Sigmoid colon (tissue), 7 donors: Measurements from ENCODE around the gene SPHK2. TPM values are rescaled to one million over a fixed set of nuclear protein-coding genes. Genes with fewer than 3 reads are reported as not detected.

Source experiments
- DNase-seq: peaks from one replicate; pipeline ENCODE4 v3.0.0-alpha.2; 2019
- H3K27ac ChIP-seq, 4 donors: fragments of 200-600 bp; sonication (generic); one replicate each; pipeline ENCODE4 v1.5.1; 2016 to 2019; ENCODE audit warnings: mild to moderate bottlenecking in 1 of 4
- H3K27me3 ChIP-seq, 3 donors: fragments of 200-600 bp; sonication (generic); one replicate each; pipeline ENCODE4 v1.5.1; 2019; ENCODE audit warnings: mild to moderate bottlenecking in 1 of 3
- H3K36me3 ChIP-seq, 4 donors: fragments of 200-600 bp; sonication (generic); one replicate each; pipeline ENCODE4 v1.5.1; 2016 to 2019
- H3K4me1 ChIP-seq, 4 donors: fragments of 200-600 bp; sonication (generic); one replicate each; pipeline ENCODE4 v1.5.1; 2017 to 2019
- H3K4me3 ChIP-seq, 4 donors: fragments of 200-600 bp; sonication (generic); one replicate each; pipeline ENCODE4 v1.5.1; 2017 to 2019; ENCODE audit warnings: mild to moderate bottlenecking in 2 of 4, moderate library complexity in 1 of 4
- H3K9me3 ChIP-seq, 4 donors: fragments of 200-600 bp in 3 of 4; sonication (generic) in 3 of 4; one replicate each; pipeline versions ENCODE4 v1.5.1 to v1.6.1; 2013 to 2019
- CTCF ChIP-seq, 4 experiments: fragments of 450-650 bp in 3 of 4; fragments of 200-600 bp in 1 of 4; IDR thresholded peaks; one replicate each; pipeline ENCODE4 v1.5.1; 2016 to 2019; ENCODE audit warnings: antibody characterized with exemption in 4 of 4, mild to moderate bottlenecking in 3 of 4, moderate library complexity in 2 of 4
- EP300 ChIP-seq, 4 donors: sonication (generic); formaldehyde crosslinking; IDR thresholded peaks; one replicate each; pipeline ENCODE4 v1.6.1; 2017; ENCODE audit warnings: antibody characterized with exemption in 4 of 4
- POLR2A ChIP-seq, 2 donors: fragments of 450-650 bp; IDR thresholded peaks; one replicate each; pipeline ENCODE4 v1.6.1; 2016; ENCODE audit warnings: antibody characterized with exemption in 2 of 2, mild to moderate bottlenecking in 2 of 2, moderate library complexity in 2 of 2
- POLR2AphosphoS5 ChIP-seq, 4 donors: sonication (generic); formaldehyde crosslinking; IDR thresholded peaks; one replicate each; pipeline ENCODE4 v1.6.1; 2017; ENCODE audit warnings: antibody characterized with exemption in 4 of 4
- WGBS, 2 donors: extraction: QIAGEN DNeasy Blood & Tissue Kit; methylation state at CpG; one replicate each; pipeline ENCODE4 v1.1.7; 2013; 5-methylcytosine and 5-hydroxymethylcytosine counted together
- intact Hi-C: fragments of 100-400 bp; cut with DNase I; formaldehyde crosslinking; loops from one replicate; pipeline ENCODE4 v1.15.1; 2023
- polyA plus RNA-seq, 3 donors: library from polyadenylated mRNA; stranded (reverse); fragments of 200-250 nt; gene quantifications; one replicate each; pipeline ENCODE4 v1.2.3, GENCODE V29; 2013
- total RNA-seq, 4 donors: library from RNA; depleted of rRNA; stranded (reverse); fragments of >200 nt; gene quantifications; one replicate each; pipeline ENCODE4 v1.1.0, GENCODE V29; 2016
- donor health status: healthy with polysubstance abuse.
- donor health status: Bipolar disorder and iron deficiency.
- donor health status: healthy.

SPHK2 gene
- total and polyA plus RNA-seq, 7 donors = 10.0 to 45.6 (median 16.9) TPM

DNA sequence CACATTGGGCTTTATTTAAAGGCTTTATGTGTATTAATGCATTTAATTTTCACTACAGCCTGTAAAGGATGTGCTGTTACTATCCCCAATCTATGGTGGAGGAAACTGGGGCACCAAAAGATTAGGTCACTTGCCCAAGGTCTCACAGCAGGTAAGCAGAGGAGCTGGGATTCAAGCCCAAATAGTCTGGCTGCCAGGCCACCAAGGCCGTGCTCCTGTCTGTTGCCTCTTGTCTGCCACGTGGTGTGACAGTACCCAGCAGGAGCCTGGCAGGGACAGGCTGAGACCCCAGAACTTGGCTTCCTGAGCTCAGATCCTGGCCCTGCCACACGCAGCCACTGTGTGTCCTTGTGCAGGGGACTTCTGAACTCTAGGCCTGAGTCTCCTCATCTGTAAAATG, 49.0 kb downstream of the SPHK2 start:
- H3K27me3 ChIP-seq = no peaks in the 10 kb centered on the region
- TF ChIP-seq POLR2A (IDR thresholded peaks at IDR 0.05) (no peak), CTCF (IDR thresholded peaks at IDR 0.05) (no peak), POLR2AphosphoS5 (IDR thresholded peaks at IDR 0.05) (no peak), EP300 (IDR thresholded peaks at IDR 0.05) (no peak)
- no peaks in the 10 kb centered on the region for H3K36me3 ChIP-seq
- no peak for DNase-seq
- no peaks in the 10 kb centered on the region for H3K9me3 ChIP-seq
- intact Hi-C loops = no loop called here
- no peak overlapping the region for H3K27ac ChIP-seq
- no peaks in the 10 kb centered on the region for H3K4me1 ChIP-seq
- WGBS, 2 donors = 84 to 91% methylated on average over 3 of the region's 3 CpGs
- no peak overlapping the region for H3K4me3 ChIP-seq

DNA sequence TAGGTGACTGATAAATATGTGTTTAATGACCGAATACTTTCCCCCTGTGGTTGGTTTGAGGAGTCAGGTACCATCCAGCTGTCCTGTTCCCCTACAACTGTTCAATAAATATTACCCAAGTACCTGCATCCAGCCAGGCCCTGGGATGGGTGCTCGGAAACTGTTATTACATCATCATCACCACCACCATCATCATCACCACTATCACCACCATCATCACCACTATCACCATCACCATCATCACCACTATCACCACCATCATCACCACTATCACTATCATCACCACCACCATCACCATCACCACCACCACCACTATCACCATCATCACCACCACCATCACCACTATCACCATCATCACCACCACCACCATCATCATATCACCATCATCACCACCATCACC, 49.5 kb downstream of the SPHK2 start:
- Histone ChIP-seq H3K27ac (no peak overlapping the region), H3K4me1 (no peaks in the 10 kb centered on the region), H3K4me3 (no peak overlapping the region), H3K9me3 (no peaks in the 10 kb centered on the region), H3K36me3 (no peaks in the 10 kb centered on the region), H3K27me3 (no peaks in the 10 kb centered on the region)
- 97 to 98% methylated on average over 2 of the region's 2 CpGs for WGBS, 2 donors
- TF ChIP-seq POLR2A (IDR thresholded peaks at IDR 0.05) (no peak), CTCF (IDR thresholded peaks at IDR 0.05) (no peak), EP300 (IDR thresholded peaks at IDR 0.05) (no peak), POLR2AphosphoS5 (IDR thresholded peaks at IDR 0.05) (no peak)
- intact Hi-C loops = no loop called here
- DNase-seq = no peak

GRCh38 chr19:48669903-48670668, 50.8 kb downstream of the SPHK2 start:
- 94 to 95% methylated on average over 26 of the region's 26 CpGs for WGBS, 2 donors
- no peak for DNase-seq
- no peaks in the 10 kb centered on the region for H3K9me3 ChIP-seq
- H3K27me3 ChIP-seq = no peaks in the 10 kb centered on the region
- no peaks in the 10 kb centered on the region for H3K36me3 ChIP-seq
- peaks cover 0 to 4% (median 2%) of the 10 kb centered on the region in 4 donors for H3K4me1 ChIP-seq
- intact Hi-C loops = no loop called here
- TF ChIP-seq POLR2A (IDR thresholded peaks at IDR 0.05) (no peak), POLR2AphosphoS5 (IDR thresholded peaks at IDR 0.05) (no peak), CTCF (IDR thresholded peaks at IDR 0.05) (no peak), EP300 (IDR thresholded peaks at IDR 0.05) (no peak)
- H3K27ac ChIP-seq = no peak overlapping the region
- H3K4me3 ChIP-seq = no peak overlapping the region

- DNase-seq = no peak
- Histone ChIP-seq H3K27ac (no peak overlapping the region), H3K36me3 (no peaks in the 10 kb centered on the region), H3K4me1 (peaks cover 0 to 11% (median 9%) of the 10 kb centered on the region in 4 donors), H3K4me3 (no peak overlapping the region), H3K27me3 (no peaks in the 10 kb centered on the region), H3K9me3 (no peaks in the 10 kb centered on the region)
- WGBS, 2 donors = 79 to 85% methylated on average over 21 of the region's 21 CpGs
- intact Hi-C loops = no loop called here
- no peak for TF ChIP-seq POLR2A (IDR thresholded peaks at IDR 0.05)
- TF ChIP-seq EP300 (IDR thresholded peaks at IDR 0.05) = no peak
- TF ChIP-seq POLR2AphosphoS5 (IDR thresholded peaks at IDR 0.05) = no peak
- no peak for TF ChIP-seq CTCF (IDR thresholded peaks at IDR 0.05)
These were observed 51.6 kb downstream of the SPHK2 start for GRCh38 chr19:48670699-48671445.
